K562 (cell line): ENCODE data around the gene CEP350.

Experiments used
- MLX ChIP-seq, 2 experiments: fragments of 450-650 bp in 1 of 2; sonication (generic) in 1 of 2; formaldehyde crosslinking; conservative IDR thresholded peaks; 2 replicates each; pipeline versions ENCODE4 v1.4.0 to v1.8.1; 2020 to 2022; ENCODE audit warnings: mild to moderate bottlenecking in 1 of 2, missing genetic modification reagents in 1 of 2
- SIN3A ChIP-seq, 2 experiments: fragments of 150-350 bp in 1 of 2; IDR thresholded peaks; 2 replicates each; pipeline ENCODE4 v1.6.1; 2011 to 2016; ENCODE audit warnings: borderline replicate concordance in 2 of 2, low read depth in 2 of 2, low read length in 2 of 2, mild to moderate bottlenecking in 2 of 2, moderate library complexity in 2 of 2; ENCODE audit not compliant: control insufficient read depth in 1 of 2
- THRAP3 ChIP-seq: fragments of 450-650 bp; IDR thresholded peaks from 2 replicates; pipeline ENCODE4 v1.6.1; 2016; ENCODE audit warnings: mild to moderate bottlenecking, inconsistent platforms, borderline replicate concordance
- YY1 ChIP-seq, 3 experiments: IDR thresholded peaks; 2 replicates each; pipeline ENCODE4 v1.6.1; 2011; ENCODE audit warnings: low read length in 2 of 3, mild to moderate bottlenecking in 2 of 3, moderate library complexity in 2 of 3, borderline replicate concordance in 1 of 3, control low read depth in 1 of 3, low read depth in 1 of 3; ENCODE audit not compliant: insufficient read depth in 3 of 3, insufficient replicate concordance in 2 of 3, control insufficient read depth in 1 of 3, insufficient read length in 1 of 3; ENCODE audit errors: extremely low read depth in 1 of 3
- ZNF146 ChIP-seq: IDR thresholded peaks from one replicate; pipeline ENCODE4 v1.6.1; 2018; ENCODE audit warnings: missing compliant biosample characterization; ENCODE audit not compliant: unreplicated experiment

GRCh38 chr1:180157576-180158057, 203.0 kb downstream of the CEP350 start:
- TF ChIP-seq SIN3A (IDR thresholded peaks at IDR 0.05; ENCODE audit: borderline replicate concordance in 2 of 2, control insufficient read depth in 1 of 2, low read depth in 2 of 2, low read length in 2 of 2) = no peak
- no peak for TF ChIP-seq THRAP3
- TF ChIP-seq YY1 (IDR thresholded peaks at IDR 0.05; ENCODE audit: borderline replicate concordance in 1 of 3, control insufficient read depth in 1 of 3, extremely low read depth in 1 of 3, insufficient read depth in 3 of 3, insufficient read length in 1 of 3, insufficient replicate concordance in 2 of 3, low read depth in 1 of 3, low read length in 2 of 3) = no peak
- TF ChIP-seq MLX (CRISPR knock-in tag; conservative IDR thresholded peaks at IDR 0.05) = no peak
- TF ChIP-seq ZNF146 (CRISPR knock-in tag) = no peak
